K562 (cell line): Measurements from ENCODE around the gene CENPP. TPM values are rescaled to one million over a fixed set of nuclear protein-coding genes. Genes with fewer than 3 reads are reported as not detected.

Source experiments
- CXXC5 ChIP-seq: fragments of 250-450 bp; sonication (Bioruptor Pico); IDR thresholded peaks from 2 replicates; pipeline ENCODE4 v1.8.0; 2022; ENCODE audit warnings: inconsistent platforms, mild to moderate bottlenecking, moderate library complexity
- E2F5 ChIP-seq: sonication (generic); formaldehyde crosslinking; IDR thresholded peaks from 2 replicates; pipeline ENCODE4 v1.8.0; 2022; ENCODE audit warnings: mild to moderate bottlenecking, missing genetic modification reagents
- E4F1 ChIP-seq: fragments of 250-450 bp; sonication (Bioruptor Pico); IDR thresholded peaks from 2 replicates; pipeline ENCODE4 v1.5.0; 2021; ENCODE audit warnings: mild to moderate bottlenecking, borderline replicate concordance
- ESRRB ChIP-seq: fragments of 250-450 bp; sonication (Bioruptor Pico); IDR thresholded peaks from 2 replicates; pipeline ENCODE4 v1.5.0; 2020; ENCODE audit warnings: mild to moderate bottlenecking, moderate library complexity, borderline replicate concordance
- GATA2 ChIP-seq: sonication (generic); formaldehyde crosslinking; IDR thresholded peaks from 2 replicates; pipeline ENCODE4 v1.4.0; 2020; ENCODE audit warnings: mild to moderate bottlenecking, missing genetic modification reagents
- HDAC3 ChIP-seq: fragments of 450-650 bp; IDR thresholded peaks from 2 replicates; pipeline ENCODE4 v1.6.1; 2018; ENCODE audit warnings: borderline replicate concordance, mild to moderate bottlenecking, moderate library complexity; ENCODE audit not compliant: partially characterized antibody
- MTA3 ChIP-seq: fragments of 450-650 bp; formaldehyde crosslinking; IDR thresholded peaks from 2 replicates; pipeline ENCODE4 v1.6.1; 2017; ENCODE audit warnings: mild to moderate bottlenecking, borderline replicate concordance
- NCOA6 ChIP-seq: fragments of 450-650 bp; IDR thresholded peaks from 2 replicates; pipeline ENCODE4 v1.6.1; 2017; ENCODE audit warnings: mild to moderate bottlenecking
- POLR2A ChIP-seq: fragments of 450-650 bp; conservative IDR thresholded peaks from 2 replicates; pipeline ENCODE4 v1.6.1; 2016
- RBM17 ChIP-seq: fragments of 200-400 bp; formaldehyde crosslinking; IDR thresholded peaks from 2 replicates; pipeline ENCODE4 v1.6.1; 2017; ENCODE audit warnings: low read depth, mild to moderate bottlenecking, low read length, borderline replicate concordance
- RCOR1 ChIP-seq, 2 experiments: IDR thresholded peaks; 2 replicates each; pipeline ENCODE4 v1.6.1; 2012; ENCODE audit warnings: low read depth in 2 of 2, low read length in 2 of 2, borderline replicate concordance in 1 of 2, improper control_type of control experiment in 1 of 2
- SMARCA4 ChIP-seq: fragments of 450-650 bp; IDR thresholded peaks from 2 replicates; pipeline ENCODE4 v1.6.1; 2016
- UBTF ChIP-seq, 2 experiments: IDR thresholded peaks; 2 replicates each; pipeline ENCODE4 v1.6.1; 2012; ENCODE audit warnings: improper control_type of control experiment in 2 of 2, low read depth in 2 of 2, low read length in 2 of 2, borderline replicate concordance in 1 of 2
- ZBTB2 ChIP-seq: fragments of 450-650 bp; IDR thresholded peaks from 2 replicates; pipeline ENCODE4 v1.6.1; 2016; ENCODE audit warnings: antibody characterized with exemption
- ZNF23 ChIP-seq: fragments of 250-450 bp; sonication (Bioruptor Pico); IDR thresholded peaks from 2 replicates; pipeline ENCODE4 v1.4.0; 2020; ENCODE audit warnings: mild to moderate bottlenecking
- ZNF239 ChIP-seq: fragments of 250-450 bp; sonication (Bioruptor Pico); IDR thresholded peaks from 2 replicates; pipeline ENCODE4 v1.4.0; 2020; ENCODE audit warnings: mild to moderate bottlenecking
- ZNF282 ChIP-seq: sonication (generic); formaldehyde crosslinking; IDR thresholded peaks from 2 replicates; pipeline ENCODE4 v1.8.1; 2023; ENCODE audit warnings: missing genetic modification reagents
- ZNF384 ChIP-seq: IDR thresholded peaks from 2 replicates; pipeline ENCODE4 v1.6.1; 2012; ENCODE audit warnings: low read depth, low read length, improper control_type of control experiment
- ZNF830 ChIP-seq: fragments of 250-450 bp; sonication (Bioruptor Pico); IDR thresholded peaks from 2 replicates; pipeline ENCODE4 v1.5.0; 2021; ENCODE audit warnings: mild to moderate bottlenecking
- polyA plus RNA-seq, 8 experiments: library from polyadenylated mRNA; depleted of rRNA in 4 of 8; stranded (reverse) in 5 of 8; unstranded in 3 of 8; fragments of >200 nt; fragmentation: Nextera tagmentation in 2 of 8; fragmentation: Illumina TruSeq in 1 of 8; extraction: Ambion mirVana in 2 of 8; extraction: Trizol in 1 of 8; gene quantifications; 2 replicates each; pipeline versions ENCODE4 v1.2.1 to v1.2.3, GENCODE V29; 2011 to 2014; ENCODE audit warnings: inconsistent platforms in 1 of 8, missing spikeins in 1 of 8
- total RNA-seq, 7 experiments: library from RNA; depleted of rRNA in 6 of 7; stranded (reverse); fragments of >200 nt in 6 of 7; fragmentation: Illumina TruSeq in 2 of 7; extraction: Trizol in 2 of 7; gene quantifications; 2 replicates each; pipeline versions ENCODE4 v1.2.1 to v1.2.3, GENCODE V29; 2011 to 2021; ENCODE audit warnings: low replicate concordance in 1 of 7

The CENPP gene
- total and polyA plus RNA-seq, 9 of the 15 experiments (the other 6 are each of a cell fraction or from before 2014, with no cell fraction given) = 8.0 to 28.5 (median 17.9) TPM

GRCh38 chr9:92325269-92325990 is at the start of gene CENPP, which contains the start of gene NOL8 (continued):
- peak; percentile 85 for TF ChIP-seq HDAC3
- TF ChIP-seq ZNF239 (CRISPR knock-in tag) = peak; percentile 34; the same call in 1 of the 2 replicates
- peak in 1 of 2 experiments; percentile 26; a peak in 1 of 4 replicates for TF ChIP-seq RCOR1 (IDR thresholded peaks at IDR 0.05; ENCODE audit: borderline replicate concordance in 1 of 2, low read depth in 2 of 2, low read length in 2 of 2)
- TF ChIP-seq ZNF23 = no peak
- no peak for TF ChIP-seq SMARCA4
- TF ChIP-seq ESRRB (CRISPR knock-in tag) = no peak
- TF ChIP-seq ZNF384 = peak; percentile 95
- TF ChIP-seq RBM17 = no peak
- 0 out of 2 replicates have a peak, but pooled peaks have one; percentile 7 for TF ChIP-seq ZBTB2
- no peak for TF ChIP-seq UBTF (IDR thresholded peaks at IDR 0.05; ENCODE audit: borderline replicate concordance in 1 of 2, low read depth in 2 of 2, low read length in 2 of 2)
- 0 out of 2 replicates have a peak, but pooled peaks have one; percentile 86 for TF ChIP-seq MTA3
- TF ChIP-seq NCOA6 = no peak
- no peak for TF ChIP-seq ZNF282 (CRISPR knock-in tag)
- TF ChIP-seq POLR2A = peak; percentile 89
- TF ChIP-seq E2F5 = no peak
- peak; percentile 94 for TF ChIP-seq CXXC5 (CRISPR knock-in tag)
- no peak for TF ChIP-seq GATA2
- TF ChIP-seq E4F1 (CRISPR knock-in tag) = no peak
- TF ChIP-seq ZNF830 (CRISPR knock-in tag) = no peak
